Ishikawa (cell line): ENCODE results near the gene TBC1D22A.

Source experiments
- CREB1 ChIP-seq: IDR thresholded peaks from 2 replicates; pipeline ENCODE4 v1.6.1; 2012; ENCODE audit warnings: low read depth
- EP300 ChIP-seq: IDR thresholded peaks from 2 replicates; pipeline ENCODE4 v1.6.1; 2012; ENCODE audit warnings: borderline replicate concordance
- FOXM1 ChIP-seq: IDR thresholded peaks from 2 replicates; pipeline ENCODE4 v1.6.1; 2012; ENCODE audit warnings: low read depth, borderline replicate concordance
- NFIC ChIP-seq: IDR thresholded peaks from 2 replicates; pipeline ENCODE4 v1.6.1; 2012
- RAD21 ChIP-seq: IDR thresholded peaks from 2 replicates; pipeline ENCODE4 v1.6.1; 2012; ENCODE audit warnings: low read depth
- TAF1 ChIP-seq: IDR thresholded peaks from 2 replicates; pipeline ENCODE4 v1.6.1; 2012; ENCODE audit warnings: low read depth, mild to moderate bottlenecking
- TCF12 ChIP-seq: IDR thresholded peaks from 2 replicates; pipeline ENCODE4 v1.6.1; 2012; ENCODE audit warnings: low read depth
- TEAD4 ChIP-seq: IDR thresholded peaks from 2 replicates; pipeline ENCODE4 v1.6.1; 2012
- ZBTB7A ChIP-seq: IDR thresholded peaks from 2 replicates; pipeline ENCODE4 v1.6.1; 2012; ENCODE audit warnings: low read depth
- TF ChIP-seq, protein P1 (sequence below): IDR thresholded peaks from 2 replicates; pipeline ENCODE4 v1.6.1; 2012; ENCODE audit warnings: low read depth, mild to moderate bottlenecking
- TF ChIP-seq, protein P2 (sequence below): IDR thresholded peaks from 2 replicates; pipeline ENCODE4 v1.6.1; 2012

DNA sequence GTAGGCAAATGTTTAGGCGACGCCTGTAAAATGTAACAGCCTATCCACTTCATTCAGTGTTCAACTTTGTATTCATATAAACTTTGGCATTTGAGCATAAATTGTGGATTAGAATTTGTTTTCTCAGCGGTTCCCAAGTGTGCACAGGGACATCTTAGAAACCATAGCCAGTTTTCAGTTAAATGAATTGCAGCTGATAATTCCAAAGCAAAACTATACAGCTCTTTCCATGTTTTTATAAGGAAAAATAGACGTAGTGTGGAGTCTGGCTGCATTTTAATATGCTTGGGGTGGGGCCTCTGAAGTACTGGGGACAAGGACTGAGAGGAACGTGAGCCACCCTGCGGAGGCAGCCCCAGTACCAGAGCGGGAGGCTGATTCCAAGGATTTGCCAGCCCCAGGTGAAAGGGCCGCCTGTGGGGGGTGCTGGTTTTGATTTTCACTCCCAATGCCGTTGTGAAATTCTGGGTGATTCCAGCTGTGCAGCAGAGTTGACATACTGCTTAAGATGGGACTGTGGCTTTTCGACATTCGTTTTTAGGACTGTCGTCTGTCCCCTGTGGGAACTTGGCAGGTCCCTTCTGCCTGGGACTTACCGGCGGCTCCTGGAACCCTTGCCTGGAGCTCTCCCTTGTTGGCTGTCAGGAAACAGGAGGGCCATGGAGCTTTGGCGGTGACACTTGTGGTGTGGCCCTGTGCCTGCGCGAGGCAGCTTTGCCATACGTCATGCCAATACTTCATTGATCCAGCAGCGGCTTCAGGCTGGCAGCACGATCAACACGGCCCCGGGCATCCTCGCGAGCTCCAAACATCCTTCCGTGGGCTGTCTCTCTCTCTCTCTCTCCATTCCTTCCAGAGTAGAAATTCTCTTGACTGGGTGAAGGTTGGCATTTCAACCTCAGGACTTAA lies 370.9 kb downstream of the TBC1D22A start:
- TF ChIP-seq, protein P1, sequence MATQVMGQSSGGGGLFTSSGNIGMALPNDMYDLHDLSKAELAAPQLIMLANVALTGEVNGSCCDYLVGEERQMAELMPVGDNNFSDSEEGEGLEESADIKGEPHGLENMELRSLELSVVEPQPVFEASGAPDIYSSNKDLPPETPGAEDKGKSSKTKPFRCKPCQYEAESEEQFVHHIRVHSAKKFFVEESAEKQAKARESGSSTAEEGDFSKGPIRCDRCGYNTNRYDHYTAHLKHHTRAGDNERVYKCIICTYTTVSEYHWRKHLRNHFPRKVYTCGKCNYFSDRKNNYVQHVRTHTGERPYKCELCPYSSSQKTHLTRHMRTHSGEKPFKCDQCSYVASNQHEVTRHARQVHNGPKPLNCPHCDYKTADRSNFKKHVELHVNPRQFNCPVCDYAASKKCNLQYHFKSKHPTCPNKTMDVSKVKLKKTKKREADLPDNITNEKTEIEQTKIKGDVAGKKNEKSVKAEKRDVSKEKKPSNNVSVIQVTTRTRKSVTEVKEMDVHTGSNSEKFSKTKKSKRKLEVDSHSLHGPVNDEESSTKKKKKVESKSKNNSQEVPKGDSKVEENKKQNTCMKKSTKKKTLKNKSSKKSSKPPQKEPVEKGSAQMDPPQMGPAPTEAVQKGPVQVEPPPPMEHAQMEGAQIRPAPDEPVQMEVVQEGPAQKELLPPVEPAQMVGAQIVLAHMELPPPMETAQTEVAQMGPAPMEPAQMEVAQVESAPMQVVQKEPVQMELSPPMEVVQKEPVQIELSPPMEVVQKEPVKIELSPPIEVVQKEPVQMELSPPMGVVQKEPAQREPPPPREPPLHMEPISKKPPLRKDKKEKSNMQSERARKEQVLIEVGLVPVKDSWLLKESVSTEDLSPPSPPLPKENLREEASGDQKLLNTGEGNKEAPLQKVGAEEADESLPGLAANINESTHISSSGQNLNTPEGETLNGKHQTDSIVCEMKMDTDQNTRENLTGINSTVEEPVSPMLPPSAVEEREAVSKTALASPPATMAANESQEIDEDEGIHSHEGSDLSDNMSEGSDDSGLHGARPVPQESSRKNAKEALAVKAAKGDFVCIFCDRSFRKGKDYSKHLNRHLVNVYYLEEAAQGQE = no peak
- TF ChIP-seq TCF12 (no peak), CREB1 (no peak), ZBTB7A (no peak), TEAD4 (no peak), EP300 (no peak), FOXM1 (no peak), NFIC (no peak), TAF1 (no peak), RAD21 (no peak)
- TF ChIP-seq, protein P2, sequence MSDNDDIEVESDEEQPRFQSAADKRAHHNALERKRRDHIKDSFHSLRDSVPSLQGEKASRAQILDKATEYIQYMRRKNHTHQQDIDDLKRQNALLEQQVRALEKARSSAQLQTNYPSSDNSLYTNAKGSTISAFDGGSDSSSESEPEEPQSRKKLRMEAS = no peak
